Activated T-helper 17 cell treated with anti-CD3 and anti-CD28 coated beads, Interleukin-2, amount 50 U/mL, for 72 hours (primary cell): ENCODE measurements around the gene SLC49A3. TPM values are rescaled to one million over a fixed set of nuclear protein-coding genes. Genes with fewer than 3 reads are reported as not detected.
"Not testable (repeated sequence)": the region's sequence is repeated elsewhere in the genome, so short reads cannot be mapped to it uniquely, and the experiment has no call there.

ENCODE experiments used
- ATAC-seq: fragments of 150-1000 bp; cut with Tn5 transposase; replicated peaks from 2 replicates; pipeline ENCODE4 v1.10.0; 2021; ENCODE audit warnings: mild to moderate bottlenecking, moderate library complexity
- H3K27ac Mint-ChIP-seq: one replicate; pipeline ENCODE4 v1.8.0; 2022; ENCODE audit warnings: mixed read lengths
- H3K27me3 Mint-ChIP-seq: one replicate; pipeline ENCODE4 v1.8.0; 2022; ENCODE audit warnings: mixed read lengths
- H3K36me3 Mint-ChIP-seq: one replicate; pipeline ENCODE4 v1.8.0; 2022; ENCODE audit warnings: low read depth, mild to moderate bottlenecking, mixed read lengths
- H3K4me1 Mint-ChIP-seq: one replicate; pipeline ENCODE4 v1.8.0; 2022; ENCODE audit warnings: mixed read lengths
- H3K4me3 Mint-ChIP-seq: one replicate; pipeline ENCODE4 v1.8.0; 2022; ENCODE audit warnings: mild to moderate bottlenecking, mixed read lengths
- H3K9me3 Mint-ChIP-seq: one replicate; pipeline ENCODE4 v1.8.0; 2022; ENCODE audit warnings: mixed read lengths
- total RNA-seq, 2 donors: library from RNA; stranded (reverse); gene quantifications; one replicate each; pipeline ENCODE4 v1.2.3, GENCODE V29; 2022

SLC49A3 gene
- total RNA-seq, 2 donors from 2014 or later = 0.61 to 1.4 TPM

- no peaks in the 10 kb centered on the region for H3K36me3 Mint-ChIP-seq
- peaks cover 12% of the 10 kb centered on the region for H3K27me3 Mint-ChIP-seq
- no peaks in the 10 kb centered on the region for H3K4me1 Mint-ChIP-seq
- no peak overlapping the region for H3K27ac Mint-ChIP-seq
- H3K4me3 Mint-ChIP-seq = no peak overlapping the region
- peaks cover 2% of the 10 kb centered on the region for H3K9me3 Mint-ChIP-seq
- no peak for ATAC-seq
Observed at GRCh38 chr4:637536-638280, 51.2 kb downstream of the SLC49A3 start.

GRCh38 chr4:636628-637159, 52.3 kb downstream of the SLC49A3 start:
- Mint-ChIP-seq H3K4me1 (no peaks in the 10 kb centered on the region), H3K36me3 (no peaks in the 10 kb centered on the region), H3K9me3 (peaks cover 4% of the 10 kb centered on the region), H3K27me3 (peaks cover 12% of the 10 kb centered on the region), H3K27ac (no peak overlapping the region), H3K4me3 (no peak overlapping the region)
- no peak for ATAC-seq

GRCh38 chr4:635851-636627, 52.9 kb downstream of the SLC49A3 start:
- Mint-ChIP-seq H3K4me1 (no peaks in the 10 kb centered on the region), H3K27ac (no peak overlapping the region), H3K27me3 (peaks cover 12% of the 10 kb centered on the region), H3K4me3 (no peak overlapping the region), H3K9me3 (peaks cover 4% of the 10 kb centered on the region), H3K36me3 (no peaks in the 10 kb centered on the region)
- no peak for ATAC-seq

GRCh38 chr4:635066-635835, 53.7 kb downstream of the SLC49A3 start:
- not testable (repeated sequence) for H3K4me1 Mint-ChIP-seq, H3K27ac Mint-ChIP-seq, H3K4me3 Mint-ChIP-seq, H3K36me3 Mint-ChIP-seq, ATAC-seq, H3K27me3 Mint-ChIP-seq, H3K9me3 Mint-ChIP-seq

GRCh38 chr4:634599-634985, 54.4 kb downstream of the SLC49A3 start:
- H3K27ac Mint-ChIP-seq = no peak overlapping the region
- no peak for ATAC-seq
- H3K27me3 Mint-ChIP-seq = peaks cover 8% of the 10 kb centered on the region
- no peak overlapping the region for H3K4me3 Mint-ChIP-seq
- peaks cover 4% of the 10 kb centered on the region for H3K9me3 Mint-ChIP-seq
- no peaks in the 10 kb centered on the region for H3K36me3 Mint-ChIP-seq
- H3K4me1 Mint-ChIP-seq = no peaks in the 10 kb centered on the region

- no peaks in the 10 kb centered on the region for H3K4me1 Mint-ChIP-seq
- peaks cover 4% of the 10 kb centered on the region for H3K9me3 Mint-ChIP-seq
- no peak overlapping the region for H3K4me3 Mint-ChIP-seq
- H3K27me3 Mint-ChIP-seq = peaks cover 8% of the 10 kb centered on the region
- H3K36me3 Mint-ChIP-seq = no peaks in the 10 kb centered on the region
- no peak for ATAC-seq
- H3K27ac Mint-ChIP-seq = no peak overlapping the region
Observed at GRCh38 chr4:633976-634598, 54.9 kb downstream of the SLC49A3 start.

- Mint-ChIP-seq H3K4me1 (no peaks in the 10 kb centered on the region), H3K36me3 (no peaks in the 10 kb centered on the region), H3K27me3 (peaks cover 6% of the 10 kb centered on the region), H3K27ac (no peak overlapping the region), H3K9me3 (peaks cover 4% of the 10 kb centered on the region), H3K4me3 (no peak overlapping the region)
- ATAC-seq = no peak
Observed at GRCh38 chr4:633406-633805, 55.5 kb downstream of the SLC49A3 start.

GRCh38 chr4:632926-633325, 56.0 kb downstream of the SLC49A3 start:
- no peak for ATAC-seq
- no peaks in the 10 kb centered on the region for H3K36me3 Mint-ChIP-seq
- H3K4me1 Mint-ChIP-seq = no peaks in the 10 kb centered on the region
- peaks cover 4% of the 10 kb centered on the region for H3K27me3 Mint-ChIP-seq
- H3K4me3 Mint-ChIP-seq = no peak overlapping the region
- no peak overlapping the region for H3K27ac Mint-ChIP-seq
- peaks cover 4% of the 10 kb centered on the region for H3K9me3 Mint-ChIP-seq

GRCh38 chr4:632196-632790, 56.7 kb downstream of the SLC49A3 start:
- no peaks in the 10 kb centered on the region for H3K36me3 Mint-ChIP-seq
- no peak overlapping the region for H3K4me3 Mint-ChIP-seq
- no peaks in the 10 kb centered on the region for H3K27me3 Mint-ChIP-seq
- no peaks in the 10 kb centered on the region for H3K4me1 Mint-ChIP-seq
- no peak overlapping the region for H3K27ac Mint-ChIP-seq
- no peak for ATAC-seq
- H3K9me3 Mint-ChIP-seq = peaks cover 4% of the 10 kb centered on the region

Other genes starting within 250 kb of the SLC49A3 start
- gene ZNF721, start 190.0 kb downstream of the SLC49A3 start, total RNA-seq = 10 to 100 TPM; 23.4 to 35.4 TPM
- gene PIGG, start 189.9 kb downstream of the SLC49A3 start, total RNA-seq = 10 to 100 TPM; 50.7 to 66.9 TPM
- not detected for gene TMEM271, start 112.9 kb downstream of the SLC49A3 start, total RNA-seq
- 10 to 100 TPM in 1 of 2 donors, 1 to 10 TPM in 1; 5.8 to 10.8 TPM for gene PDE6B, start 63.6 kb downstream of the SLC49A3 start, total RNA-seq
- gene ATP5ME, start 14.9 kb downstream of the SLC49A3 start, total RNA-seq = 100 to 1,000 TPM in 1 of 2 donors, 10 to 100 TPM in 1; 96.5 to 210 TPM
- 10 to 100 TPM; 14.0 to 14.5 TPM for gene MYL5, start 14.6 kb downstream of the SLC49A3 start, total RNA-seq
- 10 to 100 TPM; 34.4 to 35.3 TPM for gene PCGF3, start 16.7 kb upstream of the SLC49A3 start, total RNA-seq
- gene CPLX1, start 137.0 kb upstream of the SLC49A3 start, total RNA-seq = 1 to 10 TPM in 1 of 2 donors, under 1 TPM in 1; 0.50 to 3.6 TPM
- 100 to 1,000 TPM; 108 to 129 TPM for gene GAK, start 243.2 kb upstream of the SLC49A3 start, total RNA-seq
- 1 to 10 TPM; 6.5 to 10.0 TPM for gene TMEM175, start 243.3 kb upstream of the SLC49A3 start, total RNA-seq